ENCODE results near the gene PTPRM. TPM values are rescaled to one million over a fixed set of nuclear protein-coding genes. Genes with fewer than 3 reads are reported as not detected.

PTPRM gene
- total and polyA plus RNA-seq, 2 of the 8 experiments (the other 6 are each of a cell fraction or from before 2014, with no cell fraction given): 4.1 to 7.0 TPM

DNA sequence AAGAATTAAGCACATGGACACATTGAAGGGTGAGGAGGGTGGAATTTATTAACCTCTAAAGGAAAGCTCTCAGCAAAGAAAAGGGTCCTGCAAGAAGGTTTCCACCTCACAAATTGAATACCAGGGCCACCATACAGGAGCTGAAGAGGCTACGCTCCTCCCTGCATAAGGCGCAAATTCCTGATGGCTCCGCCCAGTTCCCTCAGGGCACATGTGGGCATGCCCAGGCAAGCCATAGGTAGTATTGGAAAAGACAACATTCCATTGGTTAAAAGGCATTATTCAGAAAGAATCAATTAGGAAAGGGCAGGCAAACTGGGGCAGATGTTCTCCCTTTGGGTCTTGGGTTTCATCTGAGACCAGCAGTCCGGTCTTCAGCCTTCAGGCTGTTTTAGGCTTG lies 161.2 kb downstream of the PTPRM start:
- DNase-seq (ENCODE audit: low read depth in 1 of 2, low spot score in 2 of 2): peak in 1 of 2 experiments; percentile 39
- peak; percentile 28 for FAIRE-seq
- Histone ChIP-seq H2AK5ac (ENCODE audit: low read depth, low read length) (no peak overlapping the region), H3K4me3 (ENCODE audit: extremely low read depth in 1 of 4, insufficient read depth in 2 of 4, low read depth in 3 of 4, low read length in 4 of 4) (no peak overlapping the region), H3K79me1 (ENCODE audit: low read depth, low read length) (no peaks in the 10 kb centered on the region), H3K27me3 (replicated peaks in 1 of 4; ENCODE audit: control insufficient read depth in 3 of 4, extremely low read depth in 1 of 4, insufficient read depth in 3 of 4, low read length in 3 of 4) (no peaks in the 10 kb centered on the region), H2BK120ac (replicated peaks; ENCODE audit: low read depth, low read length) (peak overlapping the region; percentile 56), H3K9ac (replicated peaks in 1 of 4; ENCODE audit: extremely low read depth in 1 of 4, low read depth in 3 of 4, low read length in 3 of 4) (no peak overlapping the region), H3K4me2 (ENCODE audit: insufficient read depth in 1 of 2, low read depth in 2 of 2, low read length in 2 of 2) (no peak overlapping the region), H3K18ac (ENCODE audit: extremely low read depth, low read length) (peak overlapping the region; percentile 49; the same call in 1 of the 2 replicates), H3K23me2 (ENCODE audit: low read depth, low read length) (no peaks in the 10 kb centered on the region), H3K14ac (ENCODE audit: insufficient read length) (no peak overlapping the region), H3K36me3 (ENCODE audit: control insufficient read depth in 2 of 4, insufficient read depth in 4 of 4, low read length in 3 of 4) (no peaks in the 10 kb centered on the region), H4K5ac (ENCODE audit: insufficient read length, low read depth, low read length) (no peak overlapping the region), H4K8ac (ENCODE audit: extremely low read depth, insufficient read depth, low read length) (no peak overlapping the region), H3K56ac (replicated peaks; ENCODE audit: insufficient read length, low read depth, low read length) (no peak overlapping the region), H2BK5ac (ENCODE audit: low read depth, low read length) (peak overlapping the region; percentile 64; the same call in 1 of the 2 replicates), H2AFZ (ENCODE audit: low read length) (peak overlapping the region; percentile 74; the same call in 1 of the 2 replicates), H4K20me1 (replicated peaks in 1 of 2; ENCODE audit: control insufficient read depth in 1 of 2, insufficient read depth in 2 of 2, low read length in 2 of 2) (no peaks in the 10 kb centered on the region), H3K4me1 (replicated peaks in 1 of 4; ENCODE audit: control insufficient read depth in 3 of 4, insufficient read depth in 4 of 4, low read length in 3 of 4) (peaks cover 0 to 10% (median 4%) of the 10 kb centered on the region in 4 experiments; a peak in 6 of 7 replicates), H4K91ac (replicated peaks; ENCODE audit: insufficient read length, low read length) (no peak overlapping the region), H3K4ac (replicated peaks; ENCODE audit: insufficient read length, low read depth, low read length) (no peak overlapping the region), H3K9me3 (ENCODE audit: insufficient read depth in 2 of 2, low read depth in 1 of 2, low read length in 1 of 2) (no peaks in the 10 kb centered on the region), H3K27ac (ENCODE audit: low read depth, low read length) (no peak overlapping the region), H2BK12ac (ENCODE audit: low read depth, low read length) (0 out of 2 replicates have a peak overlapping the region, but pooled peaks have one; percentile 21), H3K79me2 (ENCODE audit: control insufficient read depth in 1 of 2, insufficient read depth in 2 of 2, low read length in 2 of 2) (no peaks in the 10 kb centered on the region), H2BK15ac (ENCODE audit: low read length) (no peak overlapping the region), H2BK20ac (ENCODE audit: low read length) (no peak overlapping the region), H3K23ac (ENCODE audit: insufficient read length) (no peak overlapping the region)
- CTCF ChIA-PET (ENCODE audit: partially characterized antibody): interaction anchor here (0.7 to 0.9 kb wide), 2 partner anchors 103 to 521 kb away, joined by 3 to 4 read pairs; no protein-coding TSS in a partner anchor
- POLR2A ChIA-PET (ENCODE audit: partially characterized antibody): interaction anchor here (0.7 kb wide), 1 partner anchor 22 kb away, joined by 3 read pairs; no protein-coding TSS in a partner anchor
- TF ChIP-seq, protein P1, sequence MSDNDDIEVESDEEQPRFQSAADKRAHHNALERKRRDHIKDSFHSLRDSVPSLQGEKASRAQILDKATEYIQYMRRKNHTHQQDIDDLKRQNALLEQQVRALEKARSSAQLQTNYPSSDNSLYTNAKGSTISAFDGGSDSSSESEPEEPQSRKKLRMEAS (IDR thresholded peaks at IDR 0.05): peak; percentile 44; the same call in 1 of the 2 replicates
- TF ChIP-seq JUN (IDR thresholded peaks at IDR 0.05; ENCODE audit: low read depth, low read length): no peak
- 97% methylated on average over 4 of the region's 4 CpGs; no CpG with 5 or more reads in 1 of the 2 experiments for WGBS, 2 experiments (ENCODE audit: extremely low coverage in 1 of 2, insufficient coverage in 1 of 2, insufficient read length in 1 of 2, insufficient replicate concordance in 2 of 2, low coverage in 1 of 2, low lambda C conversion rate in 2 of 2, missing lambda C conversion rate in 1 of 2)
